HG02588 (cell line): Measurements from ENCODE around the gene IPO11.
A peak's percentile ranks its signal among the peaks of the same experiment; 100 is the strongest.

Experiments
- ATAC-seq: cut with Tn5 transposase; IDR thresholded peaks from one replicate; pipeline ENCODE4 v1.9.1; 2021; ENCODE audit warnings: mild to moderate bottlenecking, moderate library complexity; ENCODE audit not compliant: unreplicated experiment

Gene IPO11

DNA sequence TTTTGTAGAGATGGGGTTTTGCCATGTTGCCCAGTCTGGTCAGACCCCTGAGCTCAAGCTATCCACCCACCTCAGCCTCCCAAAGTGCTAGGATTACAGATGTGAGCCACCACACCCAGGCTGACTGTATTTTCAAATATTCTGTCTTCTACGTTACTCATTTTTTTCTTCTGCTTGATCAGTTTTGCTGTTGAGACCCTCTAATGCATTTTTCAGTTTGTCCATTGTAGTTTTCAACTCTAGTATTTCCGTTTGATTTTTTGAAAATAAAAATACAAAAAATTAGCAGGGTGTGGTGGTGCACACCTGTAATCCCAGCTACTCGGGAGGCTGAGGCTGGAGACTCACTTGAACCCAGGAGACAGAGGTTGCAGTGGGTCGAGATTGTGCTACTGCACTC lies 155.6 kb downstream of the IPO11 start:
- ATAC-seq, result no peak

DNA sequence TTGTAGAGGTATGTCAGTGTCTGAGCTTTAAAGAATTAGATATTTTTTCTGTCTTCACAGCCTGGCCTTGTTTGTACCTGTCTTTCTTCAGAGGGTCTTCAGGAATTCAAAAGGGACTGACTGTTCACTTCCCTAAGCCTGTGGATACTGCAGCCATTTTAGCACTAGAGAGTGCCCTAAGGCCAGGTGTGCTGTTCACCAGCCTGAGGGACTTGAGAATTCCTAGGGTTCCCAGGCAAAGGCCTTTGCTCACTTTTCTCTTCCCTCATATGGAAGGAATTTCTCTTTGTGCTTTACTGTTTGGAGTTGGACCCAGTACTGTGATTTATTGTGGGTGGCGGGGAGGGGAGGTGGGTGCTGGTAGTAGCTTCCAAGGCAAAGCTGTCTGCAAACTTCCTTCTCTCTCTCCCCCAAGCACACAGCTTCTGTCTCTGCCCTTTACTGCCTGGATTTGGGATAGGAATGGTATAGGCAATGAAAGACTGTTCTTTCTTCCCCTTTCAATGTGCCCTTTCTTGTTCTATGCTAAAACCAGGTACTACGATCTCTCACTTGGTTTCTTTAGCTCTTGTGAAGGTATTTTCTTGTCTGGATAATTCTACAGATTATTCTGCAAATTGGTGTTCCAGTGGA lies 156.4 kb downstream of the IPO11 start:
- no peak for ATAC-seq

DNA sequence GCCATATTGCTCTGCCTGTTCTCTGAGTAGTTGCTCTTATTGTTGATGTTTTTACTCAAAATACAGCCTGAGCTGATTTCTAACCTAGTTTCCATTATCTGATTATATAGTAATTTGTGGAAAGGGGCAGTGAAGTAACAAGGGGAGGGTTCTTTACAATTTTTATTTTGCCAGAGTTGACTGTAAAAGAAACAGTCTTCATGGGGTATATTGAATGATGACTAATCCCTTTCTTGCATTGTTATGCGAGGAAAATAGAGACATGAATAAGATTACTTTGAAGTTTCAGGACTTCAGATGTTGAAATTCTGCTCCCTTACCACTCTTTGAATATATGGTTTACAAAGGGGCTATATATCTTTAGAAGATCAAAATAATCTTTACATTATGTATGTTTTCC lies 156.9 kb downstream of the IPO11 start:
- ATAC-seq, result no peak

DNA sequence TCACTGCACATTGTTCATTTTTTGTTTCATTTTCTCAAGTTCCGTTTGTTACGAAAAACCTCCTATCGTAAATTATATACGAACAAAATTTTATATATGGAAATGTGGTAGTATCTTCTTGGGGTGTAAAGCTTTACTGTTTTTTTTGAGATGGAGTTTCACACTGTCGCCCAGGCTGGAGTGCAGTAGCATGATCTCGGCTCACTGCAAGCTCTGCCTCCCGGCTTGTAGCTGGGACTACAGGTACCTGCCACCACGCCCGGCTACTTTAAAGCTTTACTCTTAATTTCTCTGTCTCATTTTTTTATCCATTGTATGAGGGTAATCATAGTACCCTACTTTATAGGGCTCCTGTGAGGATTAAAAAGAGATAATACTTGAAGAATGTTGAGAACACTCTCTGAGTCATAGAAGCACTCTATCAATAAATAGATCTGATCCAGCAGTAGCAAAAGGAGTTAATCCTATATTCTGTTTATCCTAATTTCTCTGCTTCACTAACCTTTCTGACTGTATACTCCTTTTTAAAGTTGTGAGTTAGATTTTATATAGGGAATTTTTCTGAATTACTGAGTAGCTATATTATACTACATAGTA lies 160.5 kb downstream of the IPO11 start:
- ATAC-seq, result no peak

DNA sequence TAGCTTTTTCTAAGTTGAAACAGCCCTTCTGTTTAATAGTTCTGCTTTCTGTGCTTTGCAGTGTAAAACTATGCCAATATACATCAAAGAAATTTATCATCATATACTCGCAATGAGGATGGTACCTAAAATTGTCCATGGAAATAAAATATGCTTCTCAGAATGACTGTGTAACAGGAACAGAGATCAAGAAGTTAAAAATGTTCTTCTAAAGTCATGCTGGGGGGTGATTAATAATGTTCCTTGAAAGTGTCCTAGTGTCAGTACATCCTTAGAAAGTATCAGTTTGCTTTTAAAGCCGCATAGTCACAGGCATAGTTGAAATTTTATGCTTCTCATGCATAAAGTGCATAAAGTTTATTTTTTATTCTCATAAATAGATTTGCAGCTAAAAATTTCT lies 162.0 kb downstream of the IPO11 start:
- ATAC-seq, result no peak

DNA sequence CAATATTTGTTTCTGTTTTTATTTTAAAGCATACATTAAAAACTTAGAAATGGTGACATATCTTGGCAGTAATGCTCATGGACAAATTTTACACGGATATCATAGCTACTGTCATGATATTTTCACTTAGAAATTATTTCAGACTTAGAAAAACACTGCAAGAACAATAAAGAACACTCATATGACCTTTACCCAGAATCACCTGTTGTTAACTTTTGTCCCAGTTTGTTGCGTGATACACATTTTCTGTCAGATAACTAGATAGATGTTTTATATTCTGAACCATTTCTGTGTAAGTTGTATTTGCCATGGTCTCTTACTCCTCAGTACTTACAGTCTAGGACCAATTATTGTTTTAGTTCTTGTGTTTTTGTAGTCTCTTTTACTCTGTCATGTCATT lies 162.5 kb downstream of the IPO11 start:
- ATAC-seq, result no peak

DNA sequence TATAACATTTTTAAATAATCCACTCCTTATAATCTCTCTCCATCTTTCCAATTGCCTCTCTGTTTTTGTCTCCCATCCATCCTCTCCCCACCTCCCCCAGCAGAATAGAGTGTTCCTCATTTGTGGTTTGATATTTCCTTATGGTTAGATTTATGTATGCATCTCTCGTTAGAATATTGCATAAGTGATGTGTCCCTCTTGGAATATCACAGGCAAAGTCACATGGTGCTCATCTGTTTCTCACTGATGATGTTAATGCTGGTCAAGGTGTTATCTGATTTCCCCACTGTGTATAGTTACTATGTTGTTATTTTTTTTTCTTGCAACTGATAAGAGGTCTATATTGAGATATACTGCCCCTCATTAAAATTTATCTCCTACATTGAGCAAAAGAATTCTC lies 162.9 kb downstream of the IPO11 start:
- ATAC-seq, result no peak

DNA sequence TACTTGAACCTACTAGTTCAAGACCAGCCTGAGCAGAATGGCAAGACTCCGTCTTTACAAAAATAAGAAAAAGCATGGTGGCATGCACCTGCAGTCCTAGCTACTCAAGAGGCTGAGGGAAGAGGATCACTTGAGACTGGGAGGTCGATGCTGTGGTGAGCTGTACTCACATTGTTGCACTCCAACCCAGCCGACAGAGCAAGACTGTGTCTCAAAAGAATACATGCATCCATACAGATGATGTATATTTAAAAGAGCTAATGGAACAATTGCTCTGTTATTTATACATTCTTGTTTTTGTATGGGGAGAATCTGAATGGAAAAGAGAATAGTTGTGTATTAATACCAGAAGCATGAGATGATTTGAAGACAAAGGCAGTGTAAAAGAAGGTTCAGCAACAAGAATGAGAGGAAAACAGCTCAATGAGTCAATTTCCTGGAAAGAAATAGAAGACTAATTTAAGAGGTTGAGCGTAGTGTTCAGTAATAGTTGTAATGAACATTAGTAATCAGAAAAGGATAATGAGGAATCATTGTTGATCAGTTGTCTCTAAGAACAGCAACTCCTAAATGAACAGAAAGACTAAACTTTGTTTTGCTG lies 164.1 kb downstream of the IPO11 start:
- no peak for ATAC-seq

DNA sequence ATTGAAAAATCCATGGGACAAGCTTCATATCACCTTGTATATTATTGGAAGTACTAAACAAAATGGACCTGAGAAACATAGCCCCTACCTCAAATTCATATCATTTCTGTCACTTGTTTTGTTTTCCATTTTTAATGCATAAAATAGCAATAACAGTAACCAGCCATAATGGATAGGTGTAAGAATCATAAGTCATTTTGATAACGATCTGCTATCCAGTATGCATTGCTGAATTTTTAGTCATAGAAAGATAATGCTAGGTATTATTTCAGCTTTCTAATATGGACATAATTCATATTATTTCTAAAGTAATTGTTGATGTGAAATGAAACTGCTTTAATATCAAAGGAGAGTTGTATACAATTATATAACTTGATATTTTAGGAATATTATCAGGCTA lies 164.9 kb downstream of the IPO11 start:
- no peak for ATAC-seq

DNA sequence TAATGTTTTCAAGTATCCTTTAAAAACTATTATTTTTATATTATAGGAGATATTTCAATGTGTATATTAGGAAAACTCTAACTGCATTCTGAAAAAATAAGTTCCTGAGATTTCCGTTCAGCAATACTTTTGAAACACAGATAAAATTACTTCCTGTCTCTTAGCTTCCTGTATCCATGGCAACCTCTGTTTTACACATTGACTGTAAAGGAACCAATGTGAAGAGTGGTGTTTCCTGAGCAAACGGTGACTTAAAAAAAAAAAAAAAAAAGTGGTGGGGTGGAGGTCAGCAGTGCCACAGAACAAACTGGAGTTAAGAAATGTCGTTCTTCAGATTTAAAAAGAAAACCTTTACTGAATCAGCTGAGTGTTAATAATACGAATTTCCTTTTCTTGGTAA lies 166.0 kb downstream of the IPO11 start, which contains the start of gene LRRC70:
LRRC70 (plus strand) TSS at position 280 of the 400 bp plus-strand sequence. CDS start 620 bp downstream, outside the sequence.
- peak; percentile 80 for ATAC-seq

DNA sequence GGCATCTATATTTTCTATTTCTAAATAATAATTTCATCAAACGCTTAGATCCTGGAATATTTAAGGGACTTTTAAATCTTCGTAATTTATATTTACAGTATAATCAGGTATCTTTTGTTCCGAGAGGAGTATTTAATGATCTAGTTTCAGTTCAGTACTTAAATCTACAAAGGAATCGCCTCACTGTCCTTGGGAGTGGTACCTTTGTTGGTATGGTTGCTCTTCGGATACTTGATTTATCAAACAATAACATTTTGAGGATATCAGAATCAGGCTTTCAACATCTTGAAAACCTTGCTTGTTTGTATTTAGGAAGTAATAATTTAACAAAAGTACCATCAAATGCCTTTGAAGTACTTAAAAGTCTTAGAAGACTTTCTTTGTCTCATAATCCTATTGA lies 167.2 kb downstream of the IPO11 start:
- no peak for ATAC-seq

DNA sequence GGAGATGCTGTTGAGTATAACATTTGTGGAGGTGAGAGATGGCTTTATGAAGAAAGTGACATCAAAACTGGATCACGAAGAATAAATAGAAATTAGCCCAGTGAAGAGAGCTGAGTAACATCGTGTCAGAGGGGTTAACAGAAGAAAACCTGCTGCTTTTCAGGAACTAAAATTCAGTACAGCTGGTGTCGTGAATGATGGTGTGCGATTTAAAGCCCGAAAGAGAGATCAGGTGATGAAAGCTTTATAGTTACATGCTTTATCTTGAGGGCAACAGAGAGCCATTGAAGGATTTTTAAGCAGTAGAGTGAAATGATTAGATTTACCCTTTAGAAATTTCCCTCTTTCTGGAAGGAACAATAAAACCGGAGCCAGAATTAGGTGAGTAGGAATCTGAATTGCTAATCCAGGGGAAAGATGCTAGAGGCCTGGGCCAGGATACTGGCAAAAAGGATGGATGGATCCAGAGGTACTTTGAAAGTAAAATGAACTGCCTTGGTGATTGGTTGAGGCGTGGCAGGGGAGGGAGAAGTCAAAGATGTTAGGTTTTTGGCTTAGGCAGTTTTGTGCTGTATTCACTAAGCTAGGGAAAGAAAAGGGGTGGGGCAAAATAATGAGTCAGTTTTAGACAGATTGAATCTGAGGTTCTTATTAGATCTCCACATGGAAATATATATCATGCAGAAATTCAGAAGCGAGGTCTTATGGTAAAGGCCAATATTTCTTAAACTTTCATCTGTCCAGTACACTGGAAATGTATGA lies 169.5 kb downstream of the IPO11 start:
- no peak for ATAC-seq

DNA sequence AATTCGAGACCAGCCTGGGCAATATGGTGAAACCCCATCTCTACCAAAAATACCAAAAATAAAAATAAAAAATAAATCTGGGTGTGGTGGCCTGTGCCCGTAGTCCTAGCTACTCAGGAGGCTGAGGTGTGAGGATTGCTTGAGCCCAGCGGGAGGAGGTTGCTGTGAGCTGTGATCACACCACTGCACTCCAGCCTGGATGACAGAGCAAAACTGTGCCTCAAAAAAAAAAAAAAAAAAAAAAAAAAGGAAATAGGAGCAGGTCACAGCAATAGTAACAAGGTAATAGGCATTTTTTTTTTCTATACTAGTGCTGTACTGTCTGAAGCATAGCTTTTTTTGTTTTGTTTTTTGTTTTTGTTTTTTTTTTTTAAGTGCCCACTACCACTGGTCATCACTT lies 171.8 kb downstream of the IPO11 start:
- no peak for ATAC-seq

DNA sequence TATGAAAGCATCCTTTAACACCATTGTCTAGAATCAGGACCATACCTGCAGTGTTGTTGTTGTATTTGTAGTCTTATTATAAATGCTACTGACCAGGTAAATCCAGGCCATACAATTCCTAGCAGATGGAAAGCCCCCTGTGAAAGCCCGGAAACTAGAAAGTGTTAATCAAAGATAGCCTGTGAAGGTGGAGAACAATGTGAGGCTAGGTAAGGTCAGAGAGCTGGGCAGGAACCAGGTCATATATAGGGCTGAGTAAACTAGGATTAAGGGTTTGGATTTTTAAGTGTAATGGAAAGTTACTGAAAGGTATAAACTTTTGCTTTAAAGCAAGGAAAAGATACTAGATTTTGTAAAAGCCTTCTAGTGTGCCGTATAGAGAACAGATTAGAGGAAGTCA lies 172.7 kb downstream of the IPO11 start:
- ATAC-seq, result no peak

DNA sequence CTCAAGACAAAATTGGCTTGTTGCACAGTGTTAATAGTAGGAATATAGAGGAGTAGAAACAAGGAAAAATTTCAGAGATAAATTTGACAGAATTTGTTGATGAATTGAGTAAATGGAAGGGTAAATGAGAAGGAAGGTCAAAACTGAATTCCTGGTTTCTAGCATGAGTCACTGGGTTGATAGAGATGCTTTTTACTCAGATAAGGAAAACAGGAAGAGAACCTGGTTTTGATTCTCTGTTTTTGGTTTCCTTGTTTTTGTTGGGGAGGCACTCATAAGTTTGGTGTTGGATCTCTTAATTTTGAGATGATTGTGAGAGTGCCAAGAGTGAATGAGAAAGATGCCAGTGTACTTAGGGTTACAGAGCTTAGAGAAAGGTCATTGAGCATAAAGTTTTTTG lies 173.2 kb downstream of the IPO11 start:
- ATAC-seq, result no peak

DNA sequence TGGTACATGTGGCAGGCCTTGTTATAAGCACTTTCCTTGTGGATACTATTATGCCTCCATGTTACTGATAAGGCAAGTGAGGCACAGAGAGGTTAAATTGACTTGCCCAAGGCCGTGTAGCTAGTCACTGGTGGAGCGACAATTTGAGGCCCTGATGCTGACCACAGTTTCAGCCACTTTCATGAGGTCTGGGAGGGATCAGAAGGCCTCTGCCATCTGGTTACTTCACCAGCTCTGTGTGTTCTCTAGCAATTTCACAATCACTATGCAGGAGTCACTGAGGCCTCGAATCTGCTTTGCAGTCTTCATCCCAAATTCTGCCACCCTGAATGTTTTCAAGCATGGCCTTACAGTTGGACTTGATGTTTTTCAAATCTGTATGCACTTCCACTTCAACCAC lies 175.2 kb downstream of the IPO11 start:
- no peak for ATAC-seq

DNA sequence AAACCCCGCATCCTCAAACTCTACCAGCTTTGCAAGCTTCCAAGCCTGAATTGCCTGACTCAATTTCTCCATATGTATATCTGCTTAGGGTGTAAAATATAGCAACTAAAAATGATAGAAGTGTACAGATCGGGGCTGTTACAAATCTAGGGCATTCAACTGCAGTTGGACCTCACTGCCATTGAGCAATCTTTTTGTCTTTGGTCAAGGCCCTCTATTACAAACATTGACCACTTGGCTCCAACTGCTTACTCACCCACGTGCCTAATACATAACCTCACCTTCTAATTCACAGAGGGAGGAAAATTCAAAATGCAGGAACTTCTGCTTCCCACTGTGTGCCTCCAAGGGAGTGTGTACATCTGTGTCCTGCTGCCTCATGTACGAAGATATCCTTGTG lies 176.1 kb downstream of the IPO11 start:
- ATAC-seq, result no peak

DNA sequence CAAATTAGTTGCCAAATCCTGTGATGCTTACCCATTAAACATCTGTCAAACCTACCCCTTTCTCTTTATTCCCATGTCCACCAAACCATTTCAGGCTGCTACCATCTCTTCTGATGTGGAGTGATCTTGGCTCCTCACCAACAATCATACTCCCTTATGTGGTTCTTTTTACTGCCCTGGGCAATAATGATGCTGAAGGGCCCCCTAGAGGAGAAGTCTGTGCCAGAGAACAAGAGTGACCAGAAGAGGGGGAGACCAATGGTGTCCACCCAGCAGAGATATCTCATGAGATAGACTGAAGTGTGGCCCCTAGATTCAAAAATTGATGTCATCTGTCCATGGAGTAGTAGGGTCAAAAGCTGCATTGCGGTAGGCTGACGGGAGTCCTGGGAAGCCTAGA lies 176.9 kb downstream of the IPO11 start:
- ATAC-seq, result no peak

DNA sequence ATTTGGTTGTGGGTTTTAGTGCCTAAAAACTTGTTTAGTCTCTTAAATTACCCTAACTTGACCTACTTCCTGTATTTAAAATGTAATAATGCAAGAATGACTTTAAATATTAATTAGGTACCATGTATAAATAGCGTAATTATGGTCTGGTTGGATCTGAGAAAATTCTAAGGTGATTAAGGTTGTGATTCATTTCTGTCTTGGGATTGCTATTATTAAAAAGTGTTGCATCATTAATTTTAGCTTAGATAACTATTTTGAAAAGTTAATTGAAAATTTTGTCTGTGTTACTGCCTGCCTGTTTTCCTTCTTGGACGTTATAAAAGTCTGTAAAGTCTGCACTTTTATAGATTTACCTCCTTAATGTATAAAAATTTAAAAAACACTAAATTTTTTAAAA lies 177.8 kb downstream of the IPO11 start:
- no peak for ATAC-seq

DNA sequence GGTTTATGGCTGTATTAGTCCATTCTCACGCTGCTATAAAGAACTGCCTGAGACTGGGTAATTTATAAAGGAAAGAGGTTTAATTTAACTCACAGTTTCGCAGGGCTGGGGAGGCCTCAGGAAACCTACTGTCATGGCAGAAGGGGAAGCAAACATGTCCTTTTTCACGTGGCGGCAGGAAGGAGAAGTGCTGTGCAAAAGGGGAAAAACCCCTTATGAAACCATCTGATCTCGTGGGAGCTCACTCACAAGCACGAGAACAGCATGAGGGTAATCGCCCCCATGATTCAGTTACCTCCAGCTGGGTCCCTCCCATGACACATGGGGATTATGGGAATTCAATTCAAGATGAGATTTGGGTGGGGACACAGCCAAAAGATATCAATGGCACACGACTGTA lies 180.0 kb downstream of the IPO11 start:
- ATAC-seq, result no peak

DNA sequence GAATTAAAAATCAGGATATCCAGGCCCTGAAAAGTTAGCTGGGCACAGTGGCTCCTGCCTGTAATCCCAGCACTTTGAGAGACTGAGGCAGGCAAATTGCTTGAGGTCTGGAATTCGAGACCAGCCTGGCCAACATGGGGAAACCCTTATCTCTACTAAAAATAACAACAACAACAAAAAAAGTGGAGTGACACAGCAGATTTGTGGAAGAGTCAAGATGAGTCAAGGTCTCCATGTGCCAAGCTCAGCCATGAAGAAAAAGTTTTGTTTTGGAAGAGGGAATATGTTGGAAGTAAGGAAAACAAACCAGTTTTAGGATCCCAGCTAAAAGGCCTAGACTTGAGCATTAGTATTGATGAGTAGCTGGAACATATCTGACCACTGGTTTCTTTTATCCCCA lies 180.8 kb downstream of the IPO11 start:
- ATAC-seq, result no peak
